Fibroblast of the aortic adventitia (primary cell): Measurements from ENCODE around the gene CCNY. TPM values are rescaled to one million over a fixed set of nuclear protein-coding genes. Genes with fewer than 3 reads are reported as not detected.
"Not testable (repeated sequence)": the region's sequence is repeated elsewhere in the genome, so short reads cannot be mapped to it uniquely, and the experiment has no call there.

Experiments
- DNase-seq: peaks from one replicate; pipeline ENCODE4 v3.0.0-alpha.2; 2010; ENCODE audit warnings: low read depth
- H3K4me3 ChIP-seq: 2 replicates; pipeline ENCODE4 v1.5.1; 2011; ENCODE audit warnings: low read depth, mild to moderate bottlenecking, control low read depth, low read length, moderate library complexity
- total RNA-seq: library from RNA; depleted of rRNA; stranded (reverse); fragments of >200 nt; gene quantifications from 2 replicates; pipeline ENCODE4 v1.2.3, GENCODE V29; 2012; ENCODE audit warnings: low replicate concordance
- TF ChIP-seq, protein P1 (sequence below): IDR thresholded peaks from 2 replicates; pipeline ENCODE4 v1.5.1; 2011; ENCODE audit warnings: mild to moderate bottlenecking, low read length, control low read depth, inconsistent platforms; ENCODE audit not compliant: insufficient read depth

CCNY gene
- total RNA-seq, 1 donor: 55.4 TPM

DNA sequence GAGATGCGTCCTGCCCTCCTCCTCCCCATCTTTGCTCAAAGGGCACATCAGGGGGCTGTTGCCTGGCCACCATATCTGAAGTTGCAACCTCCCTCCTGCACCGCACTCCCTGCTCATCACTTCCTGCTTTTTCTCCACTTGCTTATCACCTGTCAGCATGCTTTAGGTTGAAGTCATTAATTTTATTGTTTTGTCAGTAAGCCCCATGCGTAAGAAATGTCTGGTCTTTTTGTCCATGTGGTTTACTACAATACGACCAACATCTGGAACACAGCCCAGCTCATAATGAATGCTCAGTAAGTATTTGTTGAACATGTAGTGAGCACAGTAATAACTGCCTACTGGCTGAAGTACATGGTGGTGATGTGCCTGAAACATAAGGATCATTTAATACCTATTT lies 197.3 kb downstream of the CCNY start:
- DNase-seq: no peak
- TF ChIP-seq, protein P1, sequence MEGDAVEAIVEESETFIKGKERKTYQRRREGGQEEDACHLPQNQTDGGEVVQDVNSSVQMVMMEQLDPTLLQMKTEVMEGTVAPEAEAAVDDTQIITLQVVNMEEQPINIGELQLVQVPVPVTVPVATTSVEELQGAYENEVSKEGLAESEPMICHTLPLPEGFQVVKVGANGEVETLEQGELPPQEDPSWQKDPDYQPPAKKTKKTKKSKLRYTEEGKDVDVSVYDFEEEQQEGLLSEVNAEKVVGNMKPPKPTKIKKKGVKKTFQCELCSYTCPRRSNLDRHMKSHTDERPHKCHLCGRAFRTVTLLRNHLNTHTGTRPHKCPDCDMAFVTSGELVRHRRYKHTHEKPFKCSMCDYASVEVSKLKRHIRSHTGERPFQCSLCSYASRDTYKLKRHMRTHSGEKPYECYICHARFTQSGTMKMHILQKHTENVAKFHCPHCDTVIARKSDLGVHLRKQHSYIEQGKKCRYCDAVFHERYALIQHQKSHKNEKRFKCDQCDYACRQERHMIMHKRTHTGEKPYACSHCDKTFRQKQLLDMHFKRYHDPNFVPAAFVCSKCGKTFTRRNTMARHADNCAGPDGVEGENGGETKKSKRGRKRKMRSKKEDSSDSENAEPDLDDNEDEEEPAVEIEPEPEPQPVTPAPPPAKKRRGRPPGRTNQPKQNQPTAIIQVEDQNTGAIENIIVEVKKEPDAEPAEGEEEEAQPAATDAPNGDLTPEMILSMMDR: no peak
- H3K4me3 ChIP-seq: no peak overlapping the region

GRCh38 chr10:35535136-35535535 lies 198.8 kb downstream of the CCNY start:
- DNase-seq: no peak
- TF ChIP-seq, protein P1: no peak
- no peak overlapping the region for H3K4me3 ChIP-seq

DNA sequence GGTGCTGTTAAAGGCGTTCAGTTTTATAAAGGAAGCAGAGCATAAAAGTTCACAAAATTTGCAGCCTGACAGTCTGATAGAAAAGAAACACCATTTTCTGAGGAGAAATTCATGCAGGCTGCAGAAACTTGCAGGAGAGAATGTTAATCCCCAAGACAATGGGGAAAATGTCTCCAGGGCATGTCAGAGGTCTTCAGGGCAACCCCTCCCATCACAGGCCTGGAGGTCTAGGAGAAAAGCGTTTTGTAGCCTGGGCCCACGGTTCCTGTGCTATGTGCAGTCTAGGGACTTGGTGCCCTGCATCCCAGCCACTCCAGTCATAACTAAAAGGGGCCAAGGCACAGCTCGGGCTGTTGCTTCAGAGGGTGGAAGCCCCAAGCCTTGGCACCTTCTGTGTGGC lies 200.5 kb downstream of the CCNY start:
- DNase-seq: no peak
- TF ChIP-seq, protein P1: no peak
- no peak overlapping the region for H3K4me3 ChIP-seq

- DNase-seq: not testable (repeated sequence)
Observed at GRCh38 chr10:35537925-35538324, 201.6 kb downstream of the CCNY start.

GRCh38 chr10:35540296-35541164 lies 204.2 kb downstream of the CCNY start:
- TF ChIP-seq, protein P1: no peak
- DNase-seq: no peak
- H3K4me3 ChIP-seq: no peak overlapping the region

More at GRCh38 chr10:35537925-35538324, 201.6 kb downstream of the CCNY start:
- H3K4me3 ChIP-seq: not testable (repeated sequence)

- TF ChIP-seq, protein P1: no peak
- DNase-seq: no peak
- no peak overlapping the region for H3K4me3 ChIP-seq
Observed at GRCh38 chr10:35541720-35542119, 205.4 kb downstream of the CCNY start.

DNA sequence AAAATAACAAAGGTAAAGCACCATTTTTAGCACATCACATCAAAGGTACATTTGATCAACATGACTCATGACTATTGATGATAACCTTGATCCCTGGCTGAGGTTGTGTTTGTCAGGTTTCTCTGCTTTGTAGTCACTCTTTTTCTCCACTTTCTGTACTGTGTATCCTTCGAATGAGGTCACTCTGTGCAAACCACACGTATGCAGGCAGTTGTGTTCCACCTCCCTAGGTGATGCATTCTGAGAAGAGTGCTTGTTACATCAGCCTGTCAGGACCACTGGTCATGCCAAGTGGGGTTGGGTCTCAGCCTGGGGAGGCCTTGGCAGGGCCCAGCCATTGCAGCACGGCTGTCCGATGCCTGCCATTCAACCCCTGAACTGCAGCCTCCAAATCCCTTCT lies 206.0 kb downstream of the CCNY start:
- no peak overlapping the region for H3K4me3 ChIP-seq
- DNase-seq: no peak
- TF ChIP-seq, protein P1: no peak
